GM23248 (cell line): ENCODE data around the gene PEX14.

Source experiments
- EZH2 ChIP-seq: fragments of 200-600 bp; sonication (generic); IDR thresholded peaks from 2 replicates; pipeline ENCODE4 v1.6.1; 2018; ENCODE audit warnings: antibody characterized with exemption, mild to moderate bottlenecking; ENCODE audit not compliant: insufficient read depth, poor library complexity, severe bottlenecking
- EZH2phosphoT487 ChIP-seq: fragments of 200-600 bp; sonication (generic); IDR thresholded peaks from 2 replicates; pipeline ENCODE4 v1.6.1; 2018; ENCODE audit warnings: antibody characterized with exemption, moderate library complexity, mild to moderate bottlenecking, low read depth; ENCODE audit not compliant: insufficient read depth

GRCh38 chr1:10451287-10451686, 23.5 kb upstream of the PEX14 start:
- no peak for TF ChIP-seq EZH2
- TF ChIP-seq EZH2phosphoT487 = no peak
